ENCODE data around the gene ZNF813. TPM values are rescaled to one million over a fixed set of nuclear protein-coding genes. Genes with fewer than 3 reads are reported as not detected.

The ZNF813 gene
- total RNA-seq, 1 experiment from 2014 or later, result 3.5 TPM

- peak within 1 kb of the TSS; percentile 96 for H3K9ac ChIP-seq (ENCODE audit: low read length)
- H3K4me3 ChIP-seq (ENCODE audit: low read length), result peak within 1 kb of the TSS; percentile 77
- peak within 1 kb of the TSS; percentile 64 for H2AFZ ChIP-seq (ENCODE audit: low read length)
- H3F3A ChIP-seq (ENCODE audit: low read length, unreplicated experiment), result no peaks in the 10 kb centered on the region
- ChIA-PET CTCF (no interaction called here), POLR2A (ENCODE audit: unreplicated experiment) (no interaction called here)
- ATAC-seq (peak; percentile 70), DNase-seq (peak; percentile 78)
- BruUV-seq (replicated peaks), result no TSS peak
- peaks cover 23% of the 10 kb centered on the region for H3K4me1 ChIP-seq (ENCODE audit: insufficient read depth, low read length)
- H3K9me3 ChIP-seq (ENCODE audit: low read length), result no peaks in the 10 kb centered on the region
- peak within 1 kb of the TSS; percentile 91 for H3K4me2 ChIP-seq (ENCODE audit: low read length)
- no peaks in the 10 kb centered on the region for H4K20me1 ChIP-seq (ENCODE audit: low read length)
- H3K27me3 ChIP-seq (ENCODE audit: low read length), result no peaks in the 10 kb centered on the region
- H3K36me3 ChIP-seq (ENCODE audit: low read depth, low read length), result peaks cover 24% of the 10 kb centered on the region
- intact Hi-C loops (cut with micrococcal nuclease), result no loop called here
- TF ChIP-seq CTCF (conservative IDR thresholded peaks at IDR 0.05; ENCODE audit: low read depth, low read length), result no peak
- no peak for TF ChIP-seq EZH2 (IDR thresholded peaks at IDR 0.05; ENCODE audit: low read length, unreplicated experiment)
- TF ChIP-seq EZH2phosphoT487 (IDR thresholded peaks at IDR 0.05; ENCODE audit: borderline replicate concordance, low read length), result no peak
- no peaks in the 10 kb centered on the region for H3K9me2 ChIP-seq (replicated peaks; ENCODE audit: low read length)
- H3K79me2 ChIP-seq (ENCODE audit: low read length), result peaks cover 30% of the 10 kb centered on the region
- peak within 1 kb of the TSS; percentile 81 for H3K27ac ChIP-seq (ENCODE audit: low read length)
Measured at GRCh38 chr19:53537521-53538377, 70.2 kb downstream of the ZNF813 start, which contains the start of gene ZNF331. Gene ZNF331 (plus strand): TSS chr19:53538145. CDS start chr19:53569377, 31,232 bp downstream.

GRCh38 chr19:53538378-53539109, 71.0 kb downstream of the ZNF813 start:
- CTCF ChIA-PET, result no interaction called here

More at GRCh38 chr19:53538378-53539109, 71.0 kb downstream of the ZNF813 start:
- H3K4me2 ChIP-seq (ENCODE audit: low read length), result peak overlapping the region; percentile 91
- TSS peak; percentile 33 for BruUV-seq (replicated peaks)
- peaks cover 30% of the 10 kb centered on the region for H3K79me2 ChIP-seq (ENCODE audit: low read length)
- peak overlapping the region; percentile 96 for H3K9ac ChIP-seq (ENCODE audit: low read length)
- no peak for TF ChIP-seq EZH2 (IDR thresholded peaks at IDR 0.05; ENCODE audit: low read length, unreplicated experiment)
- TF ChIP-seq EZH2phosphoT487 (IDR thresholded peaks at IDR 0.05; ENCODE audit: borderline replicate concordance, low read length), result no peak
- TF ChIP-seq CTCF (conservative IDR thresholded peaks at IDR 0.05; ENCODE audit: low read depth, low read length), result no peak
- DNase-seq (peak; percentile 8), ATAC-seq (peak; percentile 31)
- no peaks in the 10 kb centered on the region for H3F3A ChIP-seq (ENCODE audit: low read length, unreplicated experiment)
- H3K27ac ChIP-seq (ENCODE audit: low read length), result peak overlapping the region; percentile 81
- H4K20me1 ChIP-seq (ENCODE audit: low read length), result no peaks in the 10 kb centered on the region
- H3K9me3 ChIP-seq (ENCODE audit: low read length), result no peaks in the 10 kb centered on the region
- peak overlapping the region; percentile 64 for H2AFZ ChIP-seq (ENCODE audit: low read length)
- H3K27me3 ChIP-seq (ENCODE audit: low read length), result no peaks in the 10 kb centered on the region
- peaks cover 20% of the 10 kb centered on the region for H3K36me3 ChIP-seq (ENCODE audit: low read depth, low read length)
- no peaks in the 10 kb centered on the region for H3K9me2 ChIP-seq (replicated peaks; ENCODE audit: low read length)
- H3K4me1 ChIP-seq (ENCODE audit: insufficient read depth, low read length), result peaks cover 23% of the 10 kb centered on the region
- intact Hi-C loops (cut with micrococcal nuclease), result no loop called here
- POLR2A ChIA-PET (ENCODE audit: unreplicated experiment), result no interaction called here
- H3K4me3 ChIP-seq (ENCODE audit: low read length), result peak overlapping the region; percentile 77

Measured in PC-3 (cell line).